HEK293 (cell line): Measurements from ENCODE around the gene UST.

Experiments
- CTCF ChIA-PET: fragments of 350-600 bp; formaldehyde crosslinking; extraction: SDS; loops from one replicate; lab custom pipeline; 2021; ENCODE audit warnings: antibody characterized with exemption; lab: Yijun Ruan, JAX
- POLR2A ChIA-PET: fragments of 300-600 bp; formaldehyde crosslinking; extraction: SDS; loops from one replicate; lab custom pipeline; 2020; ENCODE audit warnings: antibody characterized with exemption, inconsistent platforms; lab: Yijun Ruan, JAX
- H3K27ac ChIP-seq: fragments of 200-500 bp; sonication (Bioruptor generic); 2 replicates; pipeline ENCODE4 v1.5.1; 2014; ENCODE audit warnings: low read depth, low read length, control low read depth, inconsistent platforms; ENCODE audit errors: extremely low read depth
- H3K36me3 ChIP-seq, 2 experiments: fragments of 200-500 bp in 1 of 2; sonication (Bioruptor generic) in 1 of 2; 1 replicate in 1 of 2; 2 replicates in 1 of 2; pipeline ENCODE4 v1.5.1; 2014 to 2017; ENCODE audit warnings: inconsistent platforms in 2 of 2, low read length in 2 of 2; ENCODE audit not compliant: control insufficient read depth in 2 of 2, insufficient read depth in 1 of 2
- H3K4me1 ChIP-seq: fragments of 200-500 bp; sonication (Bioruptor generic); 2 replicates; pipeline ENCODE4 v1.5.1; 2014; ENCODE audit warnings: mild to moderate bottlenecking, low read length, inconsistent platforms; ENCODE audit not compliant: control insufficient read depth, insufficient read depth
- H3K4me3 ChIP-seq: 2 replicates; pipeline ENCODE4 v1.5.1; 2011; ENCODE audit warnings: low read depth, mild to moderate bottlenecking, control low read depth, low read length, moderate library complexity
- H3K9me3 ChIP-seq: fragments of 200-500 bp; sonication (Bioruptor generic); 2 replicates; pipeline ENCODE4 v1.5.1; 2014; ENCODE audit warnings: low read depth, low read length, inconsistent platforms; ENCODE audit not compliant: control insufficient read depth, insufficient read depth
- KLF9 ChIP-seq: fragments of 450-650 bp; formaldehyde crosslinking; IDR thresholded peaks from 2 replicates; pipeline ENCODE4 v1.5.1; 2016; ENCODE audit warnings: missing biosample characterization, missing genetic modification characterization, low read depth
- SETDB1 ChIP-seq: IDR thresholded peaks from one replicate; pipeline ENCODE4 v1.6.1; 2017; ENCODE audit warnings: mild to moderate bottlenecking, low read length, moderate library complexity, mixed read lengths; ENCODE audit not compliant: insufficient read length
- YY1 ChIP-seq: fragments of 450-650 bp; formaldehyde crosslinking; IDR thresholded peaks from 2 replicates; pipeline ENCODE4 v1.5.1; 2018; ENCODE audit warnings: missing biosample characterization, missing genetic modification characterization
- ZEB2 ChIP-seq: fragments of 450-650 bp; formaldehyde crosslinking; IDR thresholded peaks from 2 replicates; pipeline ENCODE4 v1.5.1; 2016; ENCODE audit warnings: missing biosample characterization, missing genetic modification characterization
- ZNF274 ChIP-seq, 2 experiments: fragments of 200-500 bp in 1 of 2; fragments of 450-650 bp in 1 of 2; sonication (Bioruptor generic) in 1 of 2; formaldehyde crosslinking in 1 of 2; IDR thresholded peaks; 2 replicates each; pipeline versions ENCODE4 v1.5.1 to v1.6.1; 2014 to 2016; ENCODE audit warnings: borderline replicate concordance in 1 of 2, inconsistent platforms in 1 of 2, low read length in 1 of 2, missing biosample characterization in 1 of 2, missing genetic modification characterization in 1 of 2
- ZNF366 ChIP-seq: fragments of 450-650 bp; formaldehyde crosslinking; conservative IDR thresholded peaks from 2 replicates; pipeline ENCODE4 v1.5.1; 2016; ENCODE audit warnings: missing biosample characterization, missing genetic modification characterization
- ZNF560 ChIP-seq: fragments of 450-650 bp; formaldehyde crosslinking; IDR thresholded peaks from 2 replicates; pipeline ENCODE4 v1.5.1; 2017; ENCODE audit warnings: missing biosample characterization, missing genetic modification characterization, borderline replicate concordance
- ZNF571 ChIP-seq: fragments of 450-650 bp; formaldehyde crosslinking; IDR thresholded peaks from 2 replicates; pipeline ENCODE4 v1.5.0; 2017; ENCODE audit warnings: missing biosample characterization, missing genetic modification characterization
- ZNF610 ChIP-seq: fragments of 450-650 bp; formaldehyde crosslinking; IDR thresholded peaks from 2 replicates; pipeline ENCODE4 v1.5.1; 2016; ENCODE audit warnings: missing biosample characterization, missing genetic modification characterization, borderline replicate concordance
- ZNF623 ChIP-seq: fragments of 450-650 bp; formaldehyde crosslinking; IDR thresholded peaks from 2 replicates; pipeline ENCODE4 v1.5.1; 2016; ENCODE audit warnings: missing biosample characterization, missing genetic modification characterization
- ZNF629 ChIP-seq: fragments of 450-650 bp; formaldehyde crosslinking; IDR thresholded peaks from 2 replicates; pipeline ENCODE4 v1.5.1; 2017; ENCODE audit warnings: missing biosample characterization, missing genetic modification characterization
- ZNF664 ChIP-seq: fragments of 450-650 bp; formaldehyde crosslinking; IDR thresholded peaks from 2 replicates; pipeline ENCODE4 v1.5.1; 2016; ENCODE audit warnings: missing biosample characterization, missing genetic modification characterization
- ZNF701 ChIP-seq: fragments of 450-650 bp; formaldehyde crosslinking; IDR thresholded peaks from 2 replicates; pipeline ENCODE4 v1.5.1; 2016; ENCODE audit warnings: missing biosample characterization, missing genetic modification characterization
- TF ChIP-seq, protein P1 (sequence below): fragments of 450-650 bp; formaldehyde crosslinking; IDR thresholded peaks from 2 replicates; pipeline ENCODE4 v1.5.1; 2016; ENCODE audit warnings: missing biosample characterization, missing genetic modification characterization
- TF ChIP-seq, protein P2 (sequence below): fragments of 450-650 bp; formaldehyde crosslinking; IDR thresholded peaks from 2 replicates; pipeline ENCODE4 v1.5.1; 2016; ENCODE audit warnings: missing biosample characterization, missing genetic modification characterization
- TF ChIP-seq, protein P3 (sequence below): fragments of 450-650 bp; formaldehyde crosslinking; IDR thresholded peaks from 2 replicates; pipeline ENCODE4 v1.5.1; 2017; ENCODE audit warnings: missing biosample characterization, missing genetic modification characterization
- TF ChIP-seq, protein P4 (sequence below): fragments of 450-650 bp; formaldehyde crosslinking; IDR thresholded peaks from 2 replicates; pipeline ENCODE4; 2016; ENCODE audit warnings: missing biosample characterization, missing genetic modification characterization

Gene UST

DNA sequence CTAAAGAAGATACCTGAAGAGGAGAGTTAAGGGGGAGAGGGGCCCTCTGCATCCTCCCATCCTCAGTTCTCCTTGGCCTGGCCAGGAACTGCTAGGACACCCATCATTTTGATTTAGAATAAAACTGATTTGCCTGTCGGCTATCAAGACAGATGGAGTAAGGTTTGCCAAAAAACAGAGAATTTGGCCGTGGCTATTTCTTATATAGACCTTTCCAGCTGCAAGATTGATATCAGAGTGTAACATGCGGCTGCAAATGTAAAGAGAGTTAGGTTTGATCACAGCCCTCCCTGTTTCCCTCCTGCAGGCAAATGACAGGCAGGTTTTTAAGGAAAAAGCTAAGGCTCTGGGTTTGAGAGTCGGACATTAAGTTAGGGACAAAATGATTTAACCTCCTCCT lies 344.1 kb downstream of the UST start (continued):
- TF ChIP-seq ZNF274 (IDR thresholded peaks at IDR 0.05; ENCODE audit: low read length) (no peak), ZNF274 (tag by site-specific recombination; IDR thresholded peaks at IDR 0.05; ENCODE audit: borderline replicate concordance) (no peak), ZNF610 (tag by site-specific recombination) (no peak), ZEB2 (tag by site-specific recombination) (no peak), ZNF571 (tag by site-specific recombination) (no peak), ZNF623 (no peak)
- TF ChIP-seq, protein P1, sequence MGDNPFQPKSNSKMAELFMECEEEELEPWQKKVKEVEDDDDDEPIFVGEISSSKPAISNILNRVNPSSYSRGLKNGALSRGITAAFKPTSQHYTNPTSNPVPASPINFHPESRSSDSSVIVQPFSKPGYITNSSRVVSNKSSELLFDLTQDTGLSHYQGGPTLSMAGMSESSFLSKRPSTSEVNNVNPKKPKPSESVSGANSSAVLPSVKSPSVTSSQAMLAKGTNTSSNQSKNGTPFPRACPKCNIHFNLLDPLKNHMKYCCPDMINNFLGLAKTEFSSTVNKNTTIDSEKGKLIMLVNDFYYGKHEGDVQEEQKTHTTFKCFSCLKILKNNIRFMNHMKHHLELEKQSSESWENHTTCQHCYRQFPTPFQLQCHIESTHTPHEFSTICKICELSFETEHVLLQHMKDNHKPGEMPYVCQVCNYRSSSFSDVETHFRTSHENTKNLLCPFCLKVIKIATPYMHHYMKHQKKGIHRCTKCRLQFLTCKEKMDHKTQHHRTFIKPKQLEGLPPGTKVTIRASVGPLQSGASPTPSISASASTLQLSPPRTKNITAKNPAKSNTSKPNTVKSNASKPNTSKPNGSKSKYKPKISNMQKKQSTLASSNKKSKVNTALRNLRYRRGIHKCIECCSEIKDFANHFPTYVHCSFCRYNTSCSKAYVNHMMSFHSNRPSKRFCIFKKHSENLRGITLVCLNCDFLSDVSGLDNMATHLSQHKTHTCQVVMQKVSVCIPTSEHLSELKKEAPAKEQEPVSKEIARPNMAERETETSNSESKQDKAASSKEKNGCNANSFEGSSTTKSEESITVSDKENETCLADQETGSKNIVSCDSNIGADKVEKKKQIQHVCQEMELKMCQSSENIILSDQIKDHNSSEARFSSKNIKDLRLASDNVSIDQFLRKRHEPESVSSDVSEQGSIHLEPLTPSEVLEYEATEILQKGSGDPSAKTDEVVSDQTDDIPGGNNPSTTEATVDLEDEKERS (tag by site-specific recombination), result no peak
- TF ChIP-seq, protein P2, sequence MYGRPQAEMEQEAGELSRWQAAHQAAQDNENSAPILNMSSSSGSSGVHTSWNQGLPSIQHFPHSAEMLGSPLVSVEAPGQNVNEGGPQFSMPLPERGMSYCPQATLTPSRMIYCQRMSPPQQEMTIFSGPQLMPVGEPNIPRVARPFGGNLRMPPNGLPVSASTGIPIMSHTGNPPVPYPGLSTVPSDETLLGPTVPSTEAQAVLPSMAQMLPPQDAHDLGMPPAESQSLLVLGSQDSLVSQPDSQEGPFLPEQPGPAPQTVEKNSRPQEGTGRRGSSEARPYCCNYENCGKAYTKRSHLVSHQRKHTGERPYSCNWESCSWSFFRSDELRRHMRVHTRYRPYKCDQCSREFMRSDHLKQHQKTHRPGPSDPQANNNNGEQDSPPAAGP (tag by site-specific recombination), result no peak

DNA sequence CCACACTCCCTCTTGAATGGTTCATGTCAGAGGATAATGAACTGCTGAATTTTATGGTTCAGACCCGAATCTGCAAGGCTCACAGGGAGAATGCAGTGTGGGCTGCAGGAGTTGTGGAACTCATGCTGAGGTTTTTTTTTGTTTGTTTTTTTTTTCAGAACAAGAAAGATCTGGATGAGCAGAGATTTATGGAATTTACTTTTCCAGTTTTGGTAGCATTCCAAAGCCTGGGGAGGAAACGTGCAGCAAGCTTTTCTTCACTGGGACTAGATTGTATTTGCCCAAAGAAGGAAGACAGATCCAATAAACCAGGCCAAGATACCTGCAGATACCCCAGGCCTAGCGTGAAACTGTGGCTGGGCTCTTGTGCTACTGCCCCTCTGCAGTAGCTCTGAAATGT lies 346.8 kb downstream of the UST start:
- Histone ChIP-seq H3K27ac (no peak overlapping the region), H3K36me3 (no peaks in the 10 kb centered on the region), H3K4me1 (peaks cover 2% of the 10 kb centered on the region; the same call in 1 of the 2 replicates), H3K9me3 (no peaks in the 10 kb centered on the region), H3K4me3 (no peak overlapping the region)
- no peak for TF ChIP-seq ZNF701 (tag by site-specific recombination)
- TF ChIP-seq ZNF366 (tag by site-specific recombination), result no peak
- TF ChIP-seq ZNF629 (tag by site-specific recombination), result no peak
- no peak for TF ChIP-seq YY1 (tag by site-specific recombination)
- no peak for TF ChIP-seq SETDB1
- TF ChIP-seq KLF9, result no peak
- no peak for TF ChIP-seq ZNF664
- TF ChIP-seq, protein P3, sequence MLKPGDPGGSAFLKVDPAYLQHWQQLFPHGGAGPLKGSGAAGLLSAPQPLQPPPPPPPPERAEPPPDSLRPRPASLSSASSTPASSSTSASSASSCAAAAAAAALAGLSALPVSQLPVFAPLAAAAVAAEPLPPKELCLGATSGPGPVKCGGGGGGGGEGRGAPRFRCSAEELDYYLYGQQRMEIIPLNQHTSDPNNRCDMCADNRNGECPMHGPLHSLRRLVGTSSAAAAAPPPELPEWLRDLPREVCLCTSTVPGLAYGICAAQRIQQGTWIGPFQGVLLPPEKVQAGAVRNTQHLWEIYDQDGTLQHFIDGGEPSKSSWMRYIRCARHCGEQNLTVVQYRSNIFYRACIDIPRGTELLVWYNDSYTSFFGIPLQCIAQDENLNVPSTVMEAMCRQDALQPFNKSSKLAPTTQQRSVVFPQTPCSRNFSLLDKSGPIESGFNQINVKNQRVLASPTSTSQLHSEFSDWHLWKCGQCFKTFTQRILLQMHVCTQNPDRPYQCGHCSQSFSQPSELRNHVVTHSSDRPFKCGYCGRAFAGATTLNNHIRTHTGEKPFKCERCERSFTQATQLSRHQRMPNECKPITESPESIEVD (tag by site-specific recombination), result no peak
- TF ChIP-seq ZNF274 (IDR thresholded peaks at IDR 0.05; ENCODE audit: low read length), result no peak
- no peak for TF ChIP-seq ZNF274 (tag by site-specific recombination; IDR thresholded peaks at IDR 0.05; ENCODE audit: borderline replicate concordance)
- TF ChIP-seq, protein P4, sequence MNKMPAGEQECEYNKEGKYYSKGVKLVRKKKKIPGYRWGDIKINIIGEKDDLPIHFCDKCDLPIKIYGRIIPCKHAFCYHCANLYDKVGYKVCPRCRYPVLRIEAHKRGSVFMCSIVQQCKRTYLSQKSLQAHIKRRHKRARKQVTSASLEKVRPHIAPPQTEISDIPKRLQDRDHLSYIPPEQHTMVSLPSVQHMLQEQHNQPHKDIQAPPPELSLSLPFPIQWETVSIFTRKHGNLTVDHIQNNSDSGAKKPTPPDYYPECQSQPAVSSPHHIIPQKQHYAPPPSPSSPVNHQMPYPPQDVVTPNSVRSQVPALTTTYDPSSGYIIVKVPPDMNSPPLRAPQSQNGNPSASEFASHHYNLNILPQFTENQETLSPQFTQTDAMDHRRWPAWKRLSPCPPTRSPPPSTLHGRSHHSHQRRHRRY (tag by site-specific recombination), result no peak
- TF ChIP-seq ZNF560 (tag by site-specific recombination), result no peak
- POLR2A ChIA-PET, result no interaction called here
- CTCF ChIA-PET, result no interaction called here
